GM21825 (cell line): Measurements from ENCODE around the gene MS4A10.

ENCODE experiments used
- ATAC-seq: cut with Tn5 transposase; IDR thresholded peaks from one replicate; pipeline ENCODE4 v1.9.1; 2021; ENCODE audit warnings: mild to moderate bottlenecking, moderate library complexity; ENCODE audit not compliant: unreplicated experiment

MS4A10 gene

DNA sequence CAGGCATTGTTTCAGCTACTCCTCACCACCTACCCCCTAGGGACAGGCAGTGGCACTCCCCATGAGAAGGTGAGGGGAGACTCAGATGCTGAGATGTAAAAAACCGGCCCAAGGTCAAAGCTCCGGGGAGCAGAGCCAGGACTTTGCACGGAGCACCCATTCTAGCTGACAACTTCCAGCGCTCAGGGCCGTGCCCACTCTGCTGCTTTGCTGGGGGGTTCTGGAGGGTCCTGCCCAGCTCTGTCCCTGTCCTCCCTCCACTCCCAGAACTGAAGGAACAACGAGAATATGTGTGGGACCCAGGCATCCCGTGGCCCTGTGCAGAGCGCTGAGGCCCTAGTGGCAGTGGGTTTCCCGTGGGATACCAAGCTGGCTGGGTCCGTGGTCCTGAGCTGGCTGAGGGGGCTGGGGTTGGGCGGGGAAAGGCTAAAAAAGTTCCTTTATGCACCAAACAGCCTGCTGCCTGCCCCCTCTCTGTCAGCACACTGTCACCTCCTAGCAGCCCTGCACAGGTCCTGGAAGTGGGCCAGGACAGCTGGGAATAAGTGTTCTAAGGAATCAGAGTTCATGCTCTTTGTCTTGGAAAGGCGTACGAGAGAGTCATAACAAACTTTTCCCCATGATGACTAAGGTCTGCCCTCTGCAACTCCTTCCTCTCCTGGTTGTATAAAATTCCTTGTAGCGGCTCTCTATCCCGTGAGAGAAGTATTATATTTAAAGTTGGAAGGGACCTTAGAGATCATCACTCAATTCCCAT lies 1.9 kb downstream of the MS4A10 start:
- ATAC-seq = no peak

- no peak for ATAC-seq
These were observed 3.4 kb downstream of the MS4A10 start for GRCh38 chr11:60788401-60789125.

GRCh38 chr11:60790726-60791125 lies 5.6 kb downstream of the MS4A10 start:
- ATAC-seq = no peak

- no peak for ATAC-seq
These were observed 6.2 kb downstream of the MS4A10 start for GRCh38 chr11:60791153-60791933.

DNA sequence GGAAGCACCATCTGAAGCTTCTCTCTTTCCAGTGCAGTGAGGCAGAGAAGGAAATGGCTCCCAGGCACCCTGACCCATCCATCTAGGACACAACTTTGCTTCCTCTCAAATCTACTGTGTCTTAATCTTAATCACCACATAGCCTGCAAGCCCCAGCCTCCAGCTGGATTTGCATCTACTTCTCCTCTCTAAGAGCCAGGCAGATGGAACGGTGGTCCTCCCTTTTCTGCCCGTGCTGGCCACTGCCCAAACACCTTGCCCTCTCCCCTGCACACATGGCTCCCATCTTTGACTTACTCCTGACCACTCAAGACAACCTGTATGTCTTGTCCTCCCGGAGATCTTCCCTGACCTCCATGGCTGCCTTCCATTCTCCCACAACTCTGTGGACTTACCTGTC lies 7.4 kb downstream of the MS4A10 start:
- ATAC-seq = no peak

- no peak for ATAC-seq
These were observed 10.2 kb downstream of the MS4A10 start for GRCh38 chr11:60795291-60795690.

GRCh38 chr11:60797846-60798630 lies 12.9 kb downstream of the MS4A10 start:
- no peak for ATAC-seq

- no peak for ATAC-seq
These were observed 13.5 kb downstream of the MS4A10 start for GRCh38 chr11:60798631-60799030.

DNA sequence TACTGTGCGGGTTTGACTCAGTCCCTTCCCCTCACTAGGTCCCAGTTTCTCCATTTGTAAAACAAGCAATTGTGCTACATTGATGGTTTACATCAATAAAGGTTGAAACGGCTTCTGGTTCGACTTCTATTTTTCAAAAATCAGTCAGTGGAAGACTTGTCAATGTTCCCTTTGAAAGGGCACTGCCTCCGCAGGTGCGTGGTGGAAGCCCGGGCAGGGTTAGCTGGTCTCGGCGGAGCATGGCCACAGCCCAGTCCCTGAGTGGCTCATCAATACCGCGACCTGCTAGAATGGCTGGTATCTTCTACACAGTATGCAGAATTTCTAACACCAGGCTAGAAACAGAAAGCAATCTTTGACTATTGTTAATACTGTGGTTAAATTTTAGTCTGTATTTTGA lies 16.1 kb downstream of the MS4A10 start:
- no peak for ATAC-seq

GRCh38 chr11:60803273-60803936 lies 18.3 kb downstream of the MS4A10 start:
- ATAC-seq = no peak

- ATAC-seq = no peak
These were observed 24.1 kb downstream of the MS4A10 start for GRCh38 chr11:60809249-60809648.

GRCh38 chr11:60809691-60810090 lies 24.6 kb downstream of the MS4A10 start:
- no peak for ATAC-seq

DNA sequence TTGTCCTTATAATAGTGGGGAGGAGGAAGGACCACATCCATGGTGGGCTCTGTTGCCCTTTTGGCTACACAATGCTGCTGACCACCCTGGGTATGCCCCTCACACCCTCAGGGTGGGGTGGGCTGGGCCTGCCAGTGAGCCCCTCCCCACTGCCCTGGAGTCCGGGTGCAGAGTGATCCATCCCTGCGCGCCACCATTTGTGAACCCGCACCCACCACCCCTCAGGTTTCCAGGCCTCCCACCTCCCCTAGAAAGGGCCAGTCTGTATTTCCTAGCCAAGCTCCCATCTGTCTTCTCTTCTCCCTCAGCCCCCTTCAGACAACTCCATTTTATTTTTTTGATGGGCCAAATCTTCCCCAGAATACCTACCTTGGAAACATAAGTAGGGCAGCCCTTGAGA lies 25.0 kb downstream of the MS4A10 start:
- no peak for ATAC-seq

GRCh38 chr11:60810569-60810968 lies 25.4 kb downstream of the MS4A10 start:
- ATAC-seq = no peak

- ATAC-seq = no peak
These were observed 28.2 kb downstream of the MS4A10 start for GRCh38 chr11:60813324-60813723.

DNA sequence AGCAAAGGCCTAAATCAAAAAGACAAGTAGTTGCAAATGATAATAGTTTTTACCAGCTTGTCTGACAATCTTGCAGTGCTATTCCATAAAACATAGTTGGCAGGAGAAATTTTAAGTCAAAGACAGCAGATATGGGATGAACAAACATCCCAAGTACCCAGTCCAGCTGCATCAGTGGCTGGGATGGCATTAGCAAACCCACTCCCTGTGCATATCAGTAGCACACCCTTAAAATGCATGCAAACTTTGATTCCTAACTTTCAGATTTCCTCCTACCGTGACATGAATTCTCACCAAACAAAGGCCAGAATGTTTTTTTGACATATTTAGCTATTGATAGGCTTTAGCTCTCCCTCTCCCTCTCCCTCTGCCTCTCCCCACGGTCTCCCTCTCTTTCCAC lies 29.0 kb downstream of the MS4A10 start:
- ATAC-seq = no peak

- ATAC-seq = no peak
These were observed 31.5 kb downstream of the MS4A10 start for GRCh38 chr11:60816590-60817157.

GRCh38 chr11:60818057-60818456 lies 32.9 kb downstream of the MS4A10 start:
- no peak for ATAC-seq

GRCh38 chr11:60821827-60822599 lies 36.9 kb downstream of the MS4A10 start:
- no peak for ATAC-seq
